GM21381 (cell line): Measurements from ENCODE around the gene PHKB.

Experiments used
- ATAC-seq: cut with Tn5 transposase; IDR thresholded peaks from one replicate; pipeline ENCODE4 v1.9.1; 2021; ENCODE audit warnings: mild to moderate bottlenecking, moderate library complexity; ENCODE audit not compliant: unreplicated experiment

The PHKB gene

DNA sequence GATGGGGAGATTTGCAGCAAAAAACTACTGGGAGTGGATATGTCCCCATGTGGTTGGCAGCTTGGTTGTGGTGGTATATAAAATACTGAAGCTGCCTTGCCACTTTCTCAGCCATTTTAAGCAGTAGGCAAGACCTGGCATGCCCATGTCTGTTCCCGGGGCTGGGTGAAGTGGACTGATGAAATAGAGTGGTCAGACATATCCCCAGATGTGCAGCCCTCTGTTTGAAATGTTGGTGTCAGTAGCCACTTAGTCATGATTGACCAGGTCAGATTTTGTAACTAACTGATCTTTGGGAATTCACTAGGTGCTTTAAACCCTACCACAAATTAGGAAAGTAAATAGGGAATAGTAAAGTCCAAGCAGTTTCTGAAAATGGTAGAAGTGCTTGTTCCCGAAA is 151.6 kb downstream of the PHKB start:
- no peak for ATAC-seq

DNA sequence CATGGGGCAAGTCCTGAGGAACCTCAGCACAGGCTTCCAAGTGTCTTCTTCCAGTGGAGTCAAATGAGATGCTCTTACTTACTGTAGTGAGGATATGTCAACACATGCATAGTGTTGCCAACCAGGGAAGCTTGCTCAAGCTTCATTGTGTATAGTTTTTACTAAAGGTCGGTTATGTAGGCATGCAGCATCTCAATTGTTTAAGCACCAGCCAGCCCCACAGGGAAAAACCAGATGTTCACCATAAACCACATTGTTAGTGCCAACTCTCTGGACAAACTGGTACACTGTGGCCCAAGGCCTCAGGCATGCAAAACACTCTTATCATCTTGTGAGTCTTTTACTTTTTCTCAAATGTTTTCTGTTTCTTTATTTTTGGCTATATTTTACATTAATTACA is 152.1 kb downstream of the PHKB start:
- ATAC-seq: no peak

DNA sequence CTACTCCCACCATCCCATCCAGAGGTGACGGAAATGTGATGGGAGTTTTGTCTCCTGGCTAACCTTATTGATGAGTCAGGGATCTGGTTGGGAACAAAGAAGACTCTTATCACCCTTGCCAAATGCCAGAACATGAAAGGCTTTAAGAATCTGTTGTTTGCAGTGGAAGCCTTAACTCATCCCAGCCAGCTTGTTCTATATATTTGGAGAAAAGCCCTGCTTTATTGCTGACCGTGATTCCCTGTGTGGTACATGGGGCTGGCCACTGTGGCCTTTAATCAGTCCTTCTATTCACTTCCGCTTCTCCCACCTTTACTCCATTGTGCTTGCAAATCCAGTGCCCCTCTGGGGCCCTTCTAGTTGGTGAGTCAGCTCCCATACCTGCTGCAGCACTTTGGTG is 156.6 kb downstream of the PHKB start:
- no peak for ATAC-seq

DNA sequence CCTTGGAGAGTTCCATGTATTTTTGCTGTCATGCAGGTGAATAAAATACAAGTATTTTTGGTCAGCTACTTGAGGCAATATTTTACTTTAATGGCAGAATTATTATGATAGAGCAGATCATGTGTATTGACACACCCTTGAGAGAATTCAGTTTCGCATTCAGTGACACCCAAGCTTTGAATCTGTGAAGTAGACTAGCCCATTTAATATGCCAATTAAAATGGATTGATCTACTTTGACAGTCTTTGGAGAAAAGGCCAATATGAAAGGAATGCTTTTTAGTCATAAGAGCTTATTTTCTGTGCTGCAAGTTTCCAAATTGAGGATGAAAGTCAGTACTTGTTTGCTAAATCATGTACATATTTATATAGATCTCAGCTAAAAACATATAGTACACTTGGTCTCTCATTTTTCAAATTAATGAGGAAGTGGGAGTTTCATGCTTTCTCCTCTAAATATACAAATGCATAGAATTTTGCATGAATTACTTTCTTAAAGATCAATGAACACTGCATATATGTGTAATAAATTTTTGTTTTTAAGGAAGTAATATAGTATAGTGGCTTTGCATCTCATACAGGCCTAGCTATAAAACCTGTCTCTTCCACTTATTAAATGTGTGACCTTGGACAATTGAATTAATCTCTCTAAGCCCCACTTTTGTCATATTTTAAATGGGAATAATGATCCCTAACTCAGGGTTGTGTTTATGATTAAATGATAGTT is 161.5 kb downstream of the PHKB start:
- ATAC-seq: no peak

DNA sequence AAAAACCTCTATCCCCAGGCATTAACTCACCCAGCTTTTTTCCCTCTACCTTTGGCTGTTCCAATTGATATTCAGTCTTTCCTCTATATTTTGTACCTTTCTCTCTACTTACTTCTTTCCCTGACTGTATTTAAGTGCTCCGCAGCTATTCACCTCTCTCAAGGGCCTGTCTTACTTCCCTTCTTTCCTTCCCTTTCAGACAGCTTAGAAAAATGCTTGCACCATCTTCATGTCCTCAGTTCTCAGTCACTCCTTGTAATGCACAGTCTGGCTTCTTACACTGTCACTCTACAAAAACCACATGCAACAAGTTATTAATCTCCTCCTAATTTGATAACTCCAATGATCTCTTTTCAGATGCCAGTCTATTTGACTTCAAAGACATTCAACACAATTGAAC is 163.4 kb downstream of the PHKB start:
- ATAC-seq: no peak

DNA sequence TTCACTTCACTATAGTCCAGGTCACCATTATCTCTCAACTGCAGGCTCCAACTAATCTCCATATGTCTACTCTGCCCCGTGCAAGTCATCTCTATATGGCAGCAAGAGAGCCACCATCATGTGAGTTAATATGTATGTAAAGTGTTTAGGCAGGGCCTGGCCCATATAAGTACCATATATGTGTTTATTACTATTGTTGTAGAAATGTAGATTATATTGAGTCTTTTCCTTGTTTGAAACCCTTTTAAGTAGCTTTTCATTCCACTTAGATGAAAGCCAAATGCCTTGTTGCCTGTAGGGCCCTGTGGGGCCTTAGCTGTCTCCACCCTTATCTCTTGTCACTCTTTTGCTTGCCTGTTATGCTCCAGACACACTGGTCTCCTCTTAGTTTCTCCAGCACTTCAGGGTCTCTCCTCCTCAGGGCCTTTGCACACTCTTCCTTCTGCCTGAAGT is 164.0 kb downstream of the PHKB start:
- no peak for ATAC-seq

DNA sequence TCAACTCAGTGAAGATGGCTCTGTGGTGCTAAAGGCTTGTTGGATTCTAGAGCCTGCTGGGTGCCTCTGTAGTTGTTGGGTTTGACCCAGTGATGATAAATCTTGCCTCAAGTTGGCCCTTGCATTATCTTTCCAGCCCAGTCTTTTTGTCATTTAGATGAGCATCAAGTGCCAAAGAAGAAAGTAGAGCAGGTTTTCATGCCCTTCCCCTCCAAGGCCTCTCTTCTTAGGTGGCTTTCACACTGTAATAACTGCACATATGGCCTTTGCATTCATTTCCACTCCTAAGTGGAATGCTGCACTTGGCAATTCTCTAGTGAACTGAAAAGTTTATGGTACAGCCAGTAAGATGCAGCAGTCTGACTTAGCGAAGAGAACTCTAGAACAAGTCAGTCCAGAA is 165.1 kb downstream of the PHKB start:
- ATAC-seq: no peak

DNA sequence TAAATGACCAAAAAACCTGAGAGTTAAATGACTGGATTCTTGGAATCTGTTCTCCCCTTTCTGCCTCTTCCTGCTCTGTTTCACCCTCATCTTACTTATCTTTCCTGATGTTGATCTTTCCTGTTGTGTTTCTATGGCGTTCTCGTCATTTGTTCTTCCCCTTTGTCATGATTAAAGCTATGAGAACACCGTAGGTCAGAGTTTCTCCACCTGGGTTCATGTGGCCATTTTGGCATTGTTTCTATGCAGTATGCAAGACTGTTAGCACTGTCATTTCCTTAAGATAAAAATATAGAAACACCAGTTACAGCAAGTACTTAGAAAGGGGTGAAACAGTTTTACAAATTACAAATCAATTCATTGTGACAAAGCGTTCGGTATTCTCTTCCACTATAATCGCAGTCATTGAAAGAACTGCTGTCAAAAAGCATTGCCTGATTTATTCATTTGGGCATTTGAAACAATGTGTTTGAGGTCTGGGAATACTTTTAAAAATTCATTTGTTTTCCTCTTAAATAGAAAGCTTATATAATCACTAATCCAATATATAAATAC is 166.0 kb downstream of the PHKB start:
- no peak for ATAC-seq

DNA sequence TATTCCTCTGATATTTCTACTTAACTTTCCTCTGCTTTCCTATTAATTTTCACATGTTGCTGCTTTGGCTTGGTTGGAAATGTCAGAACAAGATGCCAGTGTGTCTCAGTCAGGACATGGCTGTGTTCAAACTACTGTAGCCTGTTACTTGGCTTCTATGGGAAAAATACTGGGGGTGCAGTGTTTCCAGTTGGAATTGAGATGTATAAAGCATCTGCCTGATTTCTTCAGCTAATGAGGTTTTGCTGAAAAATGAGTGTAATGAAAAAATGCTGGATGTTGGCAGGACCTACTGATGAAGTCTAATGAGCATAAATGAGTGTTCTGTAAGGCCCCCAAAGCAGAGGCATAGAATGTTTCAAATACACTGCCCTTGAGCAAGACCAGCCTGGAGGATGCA is 166.6 kb downstream of the PHKB start:
- no peak for ATAC-seq

DNA sequence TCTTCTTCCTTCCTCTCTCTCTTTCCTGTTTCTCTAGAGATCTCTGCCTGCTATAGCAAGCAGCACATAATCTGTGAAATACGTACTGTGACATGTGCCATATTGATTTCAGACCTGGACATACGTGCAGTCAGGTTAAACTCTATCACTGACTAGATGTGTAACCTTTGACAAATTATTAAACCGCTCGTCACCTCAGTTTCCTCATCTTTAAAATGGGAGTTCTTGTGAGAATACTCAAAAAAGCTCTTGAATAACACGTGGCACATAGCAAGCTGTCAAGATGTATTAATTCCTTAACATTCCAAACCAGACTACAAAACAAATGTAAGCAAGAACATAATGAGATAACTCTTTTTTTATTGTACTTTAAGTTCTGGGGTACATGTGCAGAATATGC is 170.0 kb downstream of the PHKB start:
- no peak for ATAC-seq

DNA sequence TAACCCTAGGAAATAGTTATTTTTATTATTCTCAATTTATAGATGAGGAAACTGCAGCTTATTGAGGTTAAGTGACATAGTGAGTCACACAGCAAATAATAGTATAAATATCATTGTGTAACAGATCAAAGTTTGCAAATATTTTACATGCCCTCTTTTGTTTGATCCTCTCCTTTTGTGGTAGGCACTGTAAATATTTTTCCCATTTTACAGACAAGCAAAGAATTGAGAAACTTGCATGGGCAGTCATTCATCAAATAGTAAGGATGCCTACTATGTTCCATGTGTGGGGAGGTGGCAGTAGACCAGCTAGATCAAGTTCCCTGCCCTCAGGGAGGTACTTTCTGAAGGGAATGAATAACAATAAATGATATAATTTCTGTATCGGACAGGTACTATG is 173.0 kb downstream of the PHKB start:
- ATAC-seq: no peak

DNA sequence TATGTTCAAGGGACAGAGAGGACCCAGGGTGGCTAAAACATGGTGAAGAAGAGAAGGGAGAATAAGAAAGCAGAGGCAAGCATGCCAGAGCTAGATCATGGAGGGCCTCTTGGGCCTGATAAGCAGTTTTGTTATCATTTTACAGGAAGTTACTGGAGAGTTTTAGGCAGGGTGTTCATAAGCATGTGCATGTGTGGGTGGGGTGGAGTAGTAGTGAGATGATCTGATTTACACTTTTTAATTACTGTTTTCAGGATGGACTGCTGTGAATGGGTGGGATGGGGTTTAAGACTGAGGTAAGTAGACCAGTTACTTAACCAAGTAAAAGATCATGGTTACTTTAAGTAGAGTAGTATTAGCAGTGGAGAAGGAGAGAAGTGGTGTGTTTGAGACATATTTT is 173.6 kb downstream of the PHKB start:
- no peak for ATAC-seq

DNA sequence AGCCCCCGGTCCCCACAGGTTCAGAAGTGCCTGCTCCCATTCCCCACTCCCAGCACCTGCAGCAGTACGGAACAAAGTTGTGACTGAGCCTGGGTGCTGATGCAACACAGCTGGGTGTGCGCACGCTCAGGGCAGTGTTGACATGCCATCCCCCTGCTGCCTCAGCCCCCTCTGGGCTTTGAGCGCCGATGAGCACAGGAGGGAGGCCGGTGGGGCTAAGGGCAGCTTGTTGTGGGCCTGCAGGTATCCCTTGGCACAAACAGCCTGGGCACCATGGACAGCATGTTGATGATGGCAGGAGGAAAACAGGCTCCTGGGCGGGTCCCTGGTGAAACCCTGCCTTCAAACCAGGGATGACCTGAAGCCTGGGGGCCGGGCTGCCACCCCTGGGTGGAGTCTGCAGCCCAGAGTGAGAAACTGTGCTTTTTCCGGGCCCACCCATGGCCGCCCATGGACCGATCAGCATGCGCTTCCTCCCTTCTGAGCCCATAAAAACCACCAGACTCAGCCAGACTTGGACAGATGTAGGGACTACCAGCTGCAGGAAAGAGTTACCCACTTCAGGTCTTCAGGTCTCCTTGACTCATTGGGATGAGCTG is 175.5 kb downstream of the PHKB start:
- no peak for ATAC-seq

DNA sequence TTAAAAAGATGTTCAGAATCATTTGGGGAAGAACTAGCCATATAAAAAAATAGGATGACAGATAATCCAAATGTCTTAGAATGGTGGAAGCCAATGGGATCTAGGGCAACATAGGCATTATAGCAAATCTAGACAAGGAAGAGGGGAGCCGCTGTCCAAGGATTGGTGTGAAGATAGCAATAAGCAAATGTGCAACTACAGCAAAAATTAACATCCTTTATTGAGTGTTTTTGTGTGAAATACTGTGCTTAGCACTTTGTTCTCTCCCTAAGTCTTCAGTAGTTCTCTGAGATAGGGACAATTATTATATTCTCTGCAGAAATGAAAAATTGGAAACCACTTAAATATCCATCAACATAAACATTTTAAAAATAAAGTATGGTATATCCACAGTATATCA is 177.0 kb downstream of the PHKB start:
- no peak for ATAC-seq

DNA sequence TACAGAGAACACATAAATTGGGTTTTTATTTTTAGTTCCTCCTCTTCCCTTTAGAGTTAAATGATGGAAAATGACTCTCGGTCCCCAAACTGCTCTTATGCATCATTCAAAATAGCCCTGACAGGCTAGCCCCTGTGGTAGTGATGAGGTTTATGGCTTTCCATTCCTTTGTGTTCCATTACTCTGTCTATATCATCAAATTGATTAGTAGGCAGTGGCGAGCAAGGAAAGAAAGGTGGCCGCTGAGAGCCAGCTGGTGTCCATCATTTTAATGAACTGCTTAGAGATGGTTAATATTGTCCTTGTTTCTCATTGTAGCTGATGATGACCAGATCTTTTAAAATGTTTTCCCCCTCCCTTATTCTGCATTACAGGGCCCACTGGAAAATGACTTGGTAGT is 179.5 kb downstream of the PHKB start:
- no peak for ATAC-seq

DNA sequence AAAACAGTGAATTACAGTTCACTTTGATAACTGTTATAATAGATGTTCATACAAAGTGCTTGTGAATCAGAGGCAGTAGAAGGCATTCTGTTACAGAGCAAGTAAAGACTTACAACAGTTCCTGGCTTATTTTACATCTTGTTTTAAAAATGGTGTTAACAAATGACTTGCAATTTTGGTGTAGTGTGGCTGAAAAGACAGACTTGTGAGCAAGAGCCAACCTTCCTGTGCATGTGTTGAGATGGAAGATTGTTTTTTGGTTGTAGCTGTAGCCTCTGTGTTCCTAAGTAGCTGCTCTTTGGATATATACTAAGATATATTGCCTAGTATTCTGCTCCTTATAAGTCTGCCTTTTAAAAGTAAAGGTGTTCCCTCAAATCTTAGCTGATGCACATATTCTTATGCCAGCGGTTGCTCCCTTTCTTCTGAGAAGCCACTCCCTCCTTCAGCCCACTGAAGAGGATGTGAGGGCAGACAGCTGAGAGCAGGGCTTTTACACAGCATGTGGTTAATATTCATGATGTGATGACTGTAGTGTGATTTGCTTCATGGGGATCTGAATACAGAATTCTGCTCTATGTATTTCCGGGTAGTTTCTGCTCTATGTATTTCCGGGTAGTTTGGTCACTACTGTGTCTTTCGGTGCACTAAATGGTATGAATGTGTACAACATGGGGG is 182.3 kb downstream of the PHKB start:
- ATAC-seq: no peak

DNA sequence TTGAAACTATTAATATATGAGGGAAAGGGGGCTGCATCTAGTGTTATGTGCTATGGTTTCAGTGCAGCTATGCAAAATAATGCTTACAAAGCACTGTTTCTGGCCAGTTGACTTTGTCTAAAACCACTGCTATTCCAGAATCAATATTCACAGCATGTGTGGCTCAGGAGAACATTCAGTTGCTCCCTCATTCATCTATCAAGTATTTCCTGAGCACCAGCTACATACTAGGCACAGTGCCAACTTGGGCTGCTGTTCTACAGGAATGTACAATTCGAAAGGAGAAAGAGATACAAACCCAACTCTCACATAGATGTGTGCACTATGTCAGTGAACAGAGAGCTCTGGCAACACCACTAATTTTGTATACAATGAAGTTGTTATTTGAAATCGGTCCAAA is 183.0 kb downstream of the PHKB start:
- no peak for ATAC-seq

DNA sequence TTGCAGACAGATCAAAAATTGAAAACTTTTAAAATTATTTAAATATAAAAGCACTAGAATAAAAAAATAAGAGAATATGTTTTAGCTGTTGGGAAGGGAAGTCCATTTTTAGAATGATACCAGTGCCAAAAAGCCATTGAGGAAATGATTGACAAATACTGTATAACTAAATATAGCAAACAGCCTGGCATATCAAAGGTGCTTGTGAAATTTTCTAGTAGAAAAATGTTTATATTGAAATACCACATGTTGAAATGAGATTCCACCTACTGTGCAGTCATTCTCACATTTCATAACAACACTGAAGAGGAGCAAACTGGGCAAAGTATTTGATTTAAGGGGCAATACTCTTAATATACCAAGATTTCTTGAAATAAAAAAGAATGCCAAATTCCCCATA is 183.5 kb downstream of the PHKB start:
- no peak for ATAC-seq

DNA sequence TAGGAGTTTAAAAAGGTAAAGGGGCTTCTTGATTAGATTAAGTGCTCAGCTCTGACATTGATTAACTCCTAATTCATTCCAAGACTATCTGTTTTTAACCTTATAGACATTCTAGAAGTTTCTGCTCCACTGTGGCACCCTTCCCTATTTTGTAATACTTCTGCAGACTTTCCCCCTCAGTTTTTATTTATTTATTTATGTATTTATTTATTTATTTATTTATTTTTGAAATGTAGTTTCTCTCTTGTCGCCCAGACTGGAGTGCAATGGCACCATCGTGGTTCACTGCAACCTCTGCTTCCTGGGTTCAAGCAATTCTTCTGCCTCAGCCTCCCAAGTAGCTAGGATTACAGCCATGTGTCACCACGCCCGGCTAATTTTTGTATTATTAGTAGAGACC is 185.8 kb downstream of the PHKB start:
- no peak for ATAC-seq

DNA sequence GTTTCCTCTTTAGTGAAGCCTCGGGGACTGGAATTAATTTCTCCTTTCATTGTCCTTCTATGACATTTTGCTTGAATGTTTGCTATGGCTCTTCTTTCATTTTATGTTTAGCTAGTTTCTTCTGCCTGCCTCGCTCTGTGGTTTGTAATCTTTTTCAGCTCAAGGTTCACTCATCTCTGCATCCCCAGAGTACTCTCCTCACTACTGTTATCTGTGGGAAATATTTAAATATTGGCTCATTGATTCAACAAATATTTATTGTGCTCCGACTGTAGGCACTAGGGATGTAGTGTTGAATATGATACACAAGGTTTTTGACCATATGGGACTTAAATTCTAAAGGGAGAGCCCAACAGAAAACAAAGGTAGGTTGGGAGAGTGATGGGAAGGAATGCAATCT is 195.9 kb downstream of the PHKB start:
- no peak for ATAC-seq

DNA sequence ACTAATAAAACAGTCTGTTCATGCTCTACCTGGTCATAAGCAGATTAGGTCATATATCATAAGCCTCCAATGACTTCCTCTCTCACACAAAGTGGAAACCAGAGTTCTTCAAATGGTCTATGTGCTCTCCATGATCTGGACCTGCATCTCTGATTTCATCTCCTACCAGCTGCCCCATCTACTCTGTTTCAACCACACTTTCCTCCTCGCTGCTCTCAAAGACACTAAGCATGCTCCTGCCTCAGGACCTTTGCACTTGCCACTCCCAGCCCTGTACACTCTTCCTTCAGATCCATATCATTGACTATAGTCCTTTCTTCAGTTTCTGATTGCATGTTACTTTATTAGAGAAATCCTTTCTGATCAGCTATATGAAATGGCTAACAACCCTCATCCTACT is 196.8 kb downstream of the PHKB start:
- ATAC-seq: no peak

DNA sequence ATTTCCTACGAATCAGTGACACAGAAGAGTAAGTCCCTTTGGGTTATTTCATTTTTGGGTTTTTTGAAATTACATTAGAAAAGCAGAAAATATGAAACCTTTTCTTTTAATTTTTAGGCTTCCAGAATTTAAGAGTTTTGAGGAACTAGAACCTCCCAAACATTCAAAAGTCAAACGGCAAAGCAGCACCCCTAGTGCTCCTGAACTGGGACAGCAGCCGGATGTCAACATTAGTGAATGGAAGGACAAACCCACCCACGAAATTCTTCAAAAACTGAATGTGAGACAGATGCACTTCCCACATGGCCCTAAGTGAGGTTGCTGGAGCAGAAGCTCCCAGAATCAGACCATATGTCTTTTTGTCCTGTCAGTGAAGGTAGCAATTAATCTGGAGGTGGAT is 199.4 kb downstream of the PHKB start:
- ATAC-seq: no peak
